HS-5 (cell line): ENCODE measurements around the gene ZSWIM7.
A peak's percentile ranks its signal among the peaks of the same experiment; 100 is the strongest.
"Not testable (repeated sequence)": the region's sequence is repeated elsewhere in the genome, so short reads cannot be mapped to it uniquely, and the experiment has no call there.

Source experiments
- DNase-seq: peaks from one replicate; pipeline ENCODE4 v3.0.0-alpha.2; 2012; ENCODE audit warnings: low read depth

ZSWIM7 gene

DNA sequence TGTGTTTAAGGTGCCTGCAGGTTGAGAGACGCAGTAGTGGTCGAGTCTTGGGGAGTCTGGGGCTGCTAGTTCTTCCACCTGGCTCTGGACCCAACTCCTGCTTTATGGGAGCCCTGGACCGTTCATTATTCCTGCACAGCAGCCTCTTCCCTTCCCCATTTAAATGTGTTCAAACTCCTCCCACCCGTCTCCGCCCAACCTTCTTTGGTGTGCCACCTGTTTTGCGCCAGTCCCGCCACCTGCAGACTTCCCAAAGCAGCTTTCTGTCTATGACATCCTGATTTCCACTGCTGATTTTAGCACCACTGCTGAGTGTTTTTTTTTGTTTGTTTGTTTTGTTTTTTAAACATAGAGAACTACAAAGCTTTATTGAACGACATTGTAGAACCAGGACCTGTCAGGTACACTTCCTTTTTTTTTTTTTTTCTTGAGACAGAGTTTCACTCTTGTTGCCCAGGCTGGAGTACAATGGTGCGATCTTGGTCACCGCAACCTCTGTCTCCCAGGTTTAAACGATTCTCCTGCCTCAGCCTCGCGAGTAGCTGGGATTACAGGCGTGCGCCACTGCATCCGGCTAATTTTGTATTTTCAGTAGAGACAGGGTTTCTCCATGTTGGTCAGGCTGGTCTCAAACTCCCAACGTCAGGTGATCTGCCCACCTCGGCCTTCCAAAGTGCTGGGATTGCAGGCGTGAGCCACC, 41.7 kb downstream of the ZSWIM7 start:
- DNase-seq: no peak

DNA sequence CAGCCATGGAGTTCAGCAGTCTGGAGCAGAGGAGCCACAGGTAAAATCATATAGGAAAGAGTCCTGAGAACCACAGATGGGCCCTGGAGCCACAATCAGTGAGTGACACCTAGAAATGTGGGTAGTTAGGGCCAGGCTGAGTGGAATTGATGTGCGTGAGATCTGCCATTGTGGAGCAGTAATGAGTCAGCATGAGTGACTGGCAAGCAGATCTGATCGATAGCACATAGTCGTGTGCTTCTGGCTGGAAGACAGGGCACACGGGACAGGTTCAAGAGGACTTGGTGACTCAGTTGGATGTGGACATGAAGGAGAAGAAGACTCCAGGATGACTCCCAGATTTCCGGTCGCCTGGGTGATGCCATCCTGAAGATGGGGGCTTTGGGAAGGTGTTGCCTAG, 42.3 kb downstream of the ZSWIM7 start:
- no peak for DNase-seq

DNA sequence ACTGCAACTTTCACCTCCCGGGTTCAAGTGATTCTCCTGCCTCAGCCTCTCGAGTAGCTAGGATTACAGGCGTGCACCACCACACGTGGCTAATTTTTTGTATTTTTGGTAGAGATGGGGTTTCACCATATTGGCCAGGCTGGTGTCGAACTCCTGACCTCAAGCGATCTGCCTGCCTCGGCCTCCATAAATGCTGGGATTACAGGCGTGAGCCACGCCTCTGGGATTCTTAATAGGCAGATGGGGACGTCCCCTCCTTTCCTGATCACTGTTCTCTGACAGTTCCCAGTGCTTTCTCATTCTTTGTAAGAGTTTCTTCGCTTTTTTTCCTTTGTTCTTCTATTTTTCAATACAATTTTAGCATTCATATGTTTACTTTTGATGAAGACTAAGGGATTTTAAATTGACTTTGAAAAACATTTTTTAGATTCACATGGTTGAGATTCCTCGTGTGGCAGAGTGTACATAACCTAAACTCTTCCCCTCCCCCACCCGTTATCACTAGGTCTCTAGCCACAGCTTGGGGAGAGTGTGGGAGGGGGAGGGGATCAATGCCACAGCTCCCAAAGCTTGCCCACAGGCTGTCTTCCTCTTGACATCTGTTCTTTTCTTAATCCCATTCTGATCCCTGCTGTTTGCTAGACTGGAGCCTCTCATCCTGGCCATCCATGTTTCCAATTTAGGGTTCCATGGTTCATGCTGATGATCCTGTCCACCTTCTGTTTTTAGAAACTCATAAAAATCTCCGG, 43.5 kb downstream of the ZSWIM7 start:
- no peak for DNase-seq

DNA sequence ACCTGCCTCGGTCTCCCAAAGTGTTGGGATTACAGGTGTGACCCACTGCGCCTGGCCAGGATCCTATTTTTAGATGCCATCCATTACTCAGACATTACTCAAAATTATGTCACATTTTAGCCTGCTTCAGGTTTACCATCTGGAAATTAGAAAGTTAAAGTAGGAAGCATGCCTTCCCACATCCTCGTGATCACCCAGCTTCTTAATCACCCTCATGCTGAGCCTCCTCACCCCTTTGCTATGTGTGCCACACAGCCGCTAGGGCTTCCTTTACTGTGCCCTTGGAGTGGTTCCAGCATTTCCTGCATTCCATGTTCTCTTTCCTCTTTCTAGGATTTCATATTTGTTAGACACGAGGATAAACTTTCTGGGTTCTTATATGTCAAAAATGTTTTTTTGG, 45.3 kb downstream of the ZSWIM7 start:
- DNase-seq: peak; percentile 98

- DNase-seq: no peak
These were observed 46.4 kb downstream of the ZSWIM7 start for GRCh38 chr17:15952916-15953790.

GRCh38 chr17:15952048-15952532, 47.4 kb downstream of the ZSWIM7 start:
- no peak for DNase-seq

DNA sequence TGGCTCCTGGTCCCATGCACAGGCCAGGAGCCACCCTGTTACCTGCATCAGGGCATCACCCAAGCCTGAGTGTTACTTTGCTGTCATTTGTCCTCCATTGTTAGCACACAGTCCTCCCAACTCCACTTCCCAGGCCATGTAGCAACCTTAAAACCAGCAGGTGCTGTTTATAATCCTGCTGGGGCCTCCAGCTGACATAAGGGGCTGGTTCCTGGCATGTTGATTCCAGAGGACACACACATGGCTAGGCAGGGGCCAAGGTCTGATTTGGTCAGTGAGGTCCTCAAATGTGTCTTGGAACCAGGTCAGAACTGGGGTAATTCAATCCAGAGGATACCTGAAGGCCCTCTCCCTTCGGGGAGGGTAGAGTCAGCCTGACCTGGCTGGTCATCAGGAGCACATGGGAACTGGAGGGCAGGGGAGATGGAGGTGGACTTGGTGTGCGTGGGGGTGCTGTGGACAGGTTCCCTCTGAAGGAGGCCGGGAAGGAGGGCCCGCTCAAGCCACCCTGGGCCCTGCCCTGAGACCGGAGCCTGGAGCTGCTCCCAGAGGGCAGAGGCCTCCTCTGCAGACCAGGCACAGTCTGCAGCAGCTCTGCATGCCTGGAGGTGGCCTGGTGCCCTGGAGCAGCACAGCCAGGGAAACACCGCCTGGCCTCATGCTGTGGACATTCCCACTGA, 48.0 kb downstream of the ZSWIM7 start:
- DNase-seq: no peak

DNA sequence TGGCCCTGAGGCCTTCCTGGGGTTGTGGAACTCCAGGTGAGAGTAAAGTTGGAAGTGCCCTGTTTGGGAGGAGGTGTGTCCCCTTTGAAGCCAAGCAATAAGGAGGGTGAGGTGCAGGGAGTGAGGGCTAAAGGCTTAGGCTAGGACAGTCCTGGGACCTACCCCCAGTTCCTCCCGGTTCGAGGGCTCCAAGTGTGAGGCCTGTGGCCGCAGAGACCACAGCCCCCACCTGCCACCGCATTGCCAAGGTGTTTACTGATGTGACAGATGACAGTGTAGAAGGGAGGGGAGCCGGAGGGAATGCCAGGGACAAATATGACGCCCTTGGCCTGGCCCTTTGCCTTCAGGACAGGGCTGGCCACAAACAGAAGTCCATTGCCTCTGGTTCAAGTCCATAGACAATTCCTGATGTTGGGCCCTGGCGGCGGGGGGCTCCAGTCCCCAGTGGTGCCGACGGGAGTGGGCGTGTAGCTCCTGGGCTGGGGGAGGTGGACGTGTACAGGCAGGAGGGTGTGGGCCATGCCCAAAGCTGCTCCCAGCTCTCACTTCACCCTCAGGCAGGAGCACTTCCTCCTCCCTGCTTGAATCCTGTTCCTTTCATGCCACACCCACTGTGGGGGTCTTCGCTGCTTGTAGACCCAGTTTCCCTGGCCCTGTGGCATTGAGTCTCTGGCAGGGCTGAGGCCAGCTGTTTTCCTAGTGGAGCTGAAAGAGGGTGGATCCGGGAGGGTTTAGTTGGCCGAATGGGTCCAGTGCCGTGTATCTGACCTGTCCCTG, 51.3 kb downstream of the ZSWIM7 start:
- DNase-seq: no peak

DNA sequence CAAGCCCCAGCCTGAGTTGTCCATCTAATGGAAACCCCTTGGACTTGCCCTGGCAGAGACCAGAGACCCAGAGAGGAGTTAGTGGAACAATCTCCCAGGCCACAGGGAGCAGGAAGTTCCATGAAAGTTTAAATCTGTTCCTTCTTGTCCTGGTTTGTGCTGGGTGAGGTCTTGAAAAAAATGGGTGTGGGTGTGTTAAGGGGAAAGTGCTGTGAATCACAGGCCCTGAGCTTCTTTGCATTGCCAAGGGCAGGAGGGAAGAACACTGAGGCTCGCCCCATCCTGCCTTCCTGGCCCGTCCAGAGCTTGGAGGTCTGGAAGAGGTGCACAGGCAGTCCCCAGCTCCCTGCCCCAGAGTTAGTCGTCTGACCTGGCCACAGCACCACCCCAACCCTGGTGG, 52.2 kb downstream of the ZSWIM7 start:
- DNase-seq: no peak

DNA sequence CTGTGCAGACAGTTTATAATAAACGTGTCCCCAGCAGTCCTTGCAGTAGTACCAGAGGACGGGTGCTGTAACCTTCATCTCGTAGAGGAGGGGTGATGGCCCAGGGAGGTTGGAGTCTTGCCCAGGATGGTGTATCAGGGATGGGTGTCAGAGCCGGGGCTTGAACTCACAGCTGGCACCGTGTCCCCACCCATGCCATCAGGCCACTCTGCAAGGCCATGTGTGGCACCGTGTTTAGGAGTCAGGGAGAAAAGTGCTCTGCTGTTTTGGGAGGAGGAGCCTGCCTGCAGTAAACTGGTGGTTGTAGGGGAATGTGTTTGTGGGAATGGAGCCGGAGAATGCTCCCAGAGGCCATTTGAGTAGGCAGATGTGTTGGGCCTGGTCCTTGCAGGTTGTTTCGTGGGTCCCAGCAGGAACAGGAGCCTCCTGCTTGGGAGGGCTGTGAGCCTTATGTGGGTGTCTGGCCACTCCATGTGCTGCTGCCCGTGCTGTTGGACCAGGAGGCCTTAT, 52.8 kb downstream of the ZSWIM7 start:
- no peak for DNase-seq

- no peak for DNase-seq
These were observed 53.8 kb downstream of the ZSWIM7 start for GRCh38 chr17:15945527-15946191.

- DNase-seq: no peak
These were observed 54.6 kb downstream of the ZSWIM7 start, which contains the start of gene ADORA2B for GRCh38 chr17:15944759-15945526. ADORA2B (plus strand) TSS chr17:15945130; CDS start chr17:15945249, 119 bp downstream.

GRCh38 chr17:15943971-15944758, 55.3 kb downstream of the ZSWIM7 start:
- DNase-seq: no peak

- no peak for DNase-seq
These were observed 57.2 kb downstream of the ZSWIM7 start for GRCh38 chr17:15942207-15942833.

- no peak for DNase-seq
These were observed 57.7 kb downstream of the ZSWIM7 start for GRCh38 chr17:15941781-15942180.

GRCh38 chr17:15936481-15936880, 63.0 kb downstream of the ZSWIM7 start:
- DNase-seq: not testable (repeated sequence)

GRCh38 chr17:15935891-15936290, 63.6 kb downstream of the ZSWIM7 start:
- DNase-seq: no peak

DNA sequence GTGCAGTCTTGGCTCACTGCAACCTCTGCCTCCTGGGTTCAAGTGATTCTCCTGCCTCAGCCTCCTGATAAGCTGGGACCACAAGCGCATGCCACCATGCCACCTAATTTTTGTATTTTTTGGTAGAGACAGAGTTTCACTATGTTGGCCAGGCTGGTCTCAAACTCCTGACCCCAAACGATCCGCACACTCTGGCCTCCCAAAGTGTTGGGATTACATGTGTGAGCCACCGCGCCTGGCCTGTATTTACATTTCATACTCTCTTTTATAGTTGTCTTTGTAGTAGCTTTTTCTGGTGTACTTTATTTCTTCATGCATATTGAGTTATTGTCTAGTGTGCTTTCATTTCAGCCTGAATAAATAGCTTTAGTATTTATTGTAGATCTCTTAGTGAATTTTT, 64.6 kb downstream of the ZSWIM7 start:
- DNase-seq: no peak
